Dermis microvascular lymphatic vessel endothelial cell (primary cell): ENCODE data around the gene ARHGAP42. TPM values are rescaled to one million over a fixed set of nuclear protein-coding genes. Genes with fewer than 3 reads are reported as not detected.
A peak's percentile ranks its signal among the peaks of the same experiment; 100 is the strongest.

Experiments used
- DNase-seq, 2 donors: peaks; one replicate each; pipeline versions ENCODE4 v3.0.0 to v3.0.0-alpha.2; 2010; ENCODE audit warnings: low read depth in 2 of 2
- total RNA-seq: library from RNA; depleted of rRNA; stranded (reverse); fragments of >200 nt; gene quantifications from 2 replicates; pipeline ENCODE4 v1.2.1, GENCODE V29; 2014

The ARHGAP42 gene
- total RNA-seq, 1 donor from 2014 or later, result 4.9 TPM

GRCh38 chr11:100918551-100919500 lies 231.7 kb downstream of the ARHGAP42 start:
- DNase-seq, result no peak

GRCh38 chr11:100920593-100920992 lies 233.5 kb downstream of the ARHGAP42 start:
- DNase-seq, result no peak

- peak in 1 of 2 donors; percentile 1 for DNase-seq
Measured at GRCh38 chr11:100922121-100922520, 235.0 kb downstream of the ARHGAP42 start.

GRCh38 chr11:100923555-100923954 lies 236.5 kb downstream of the ARHGAP42 start:
- DNase-seq, result peak in 1 of 2 donors; percentile 50

GRCh38 chr11:100925935-100926334 lies 238.8 kb downstream of the ARHGAP42 start:
- DNase-seq, result peak in 1 of 2 donors; percentile 58

GRCh38 chr11:100927579-100927978 lies 240.5 kb downstream of the ARHGAP42 start:
- DNase-seq, result no peak

GRCh38 chr11:100928426-100928825 lies 241.3 kb downstream of the ARHGAP42 start:
- DNase-seq, result no peak

- no peak for DNase-seq
Measured at GRCh38 chr11:100929377-100929776, 242.3 kb downstream of the ARHGAP42 start.

GRCh38 chr11:100930185-100930778 lies 243.2 kb downstream of the ARHGAP42 start:
- DNase-seq, result peak; percentile 40 to 66

- peak in 1 of 2 donors; percentile 23 for DNase-seq
Measured at GRCh38 chr11:100932474-100933100, 245.5 kb downstream of the ARHGAP42 start.

GRCh38 chr11:100936781-100937180 lies 249.7 kb downstream of the ARHGAP42 start:
- DNase-seq, result no peak

GRCh38 chr11:100939571-100939970 lies 252.5 kb downstream of the ARHGAP42 start:
- DNase-seq, result no peak

- DNase-seq, result no peak
Measured at GRCh38 chr11:100940111-100940510, 253.0 kb downstream of the ARHGAP42 start.

- DNase-seq, result no peak
Measured at GRCh38 chr11:100941033-100941432, 253.9 kb downstream of the ARHGAP42 start.

- peak; percentile 18 to 32 for DNase-seq
Measured at GRCh38 chr11:100942016-100942415, 254.9 kb downstream of the ARHGAP42 start.

GRCh38 chr11:100948936-100949335 lies 261.8 kb downstream of the ARHGAP42 start:
- peak in 1 of 2 donors; percentile 47 for DNase-seq

- peak in 1 of 2 donors; percentile 27 for DNase-seq
Measured at GRCh38 chr11:100949443-100949842, 262.4 kb downstream of the ARHGAP42 start.

GRCh38 chr11:100955318-100955717 lies 268.2 kb downstream of the ARHGAP42 start:
- no peak for DNase-seq

- no peak for DNase-seq
Measured at GRCh38 chr11:100956351-100956750, 269.3 kb downstream of the ARHGAP42 start.

- DNase-seq, result no peak
Measured at GRCh38 chr11:100957499-100957898, 270.4 kb downstream of the ARHGAP42 start.

- DNase-seq, result no peak
Measured at GRCh38 chr11:100961633-100962032, 274.5 kb downstream of the ARHGAP42 start.

GRCh38 chr11:100963375-100963774 lies 276.3 kb downstream of the ARHGAP42 start:
- peak in 1 of 2 donors; percentile 63 for DNase-seq
